Measurements from ENCODE around the gene CTAGE1. TPM values are rescaled to one million over a fixed set of nuclear protein-coding genes. Genes with fewer than 3 reads are reported as not detected.

Gene CTAGE1
- total RNA-seq, 1 experiment from 2014 or later = not detected

GRCh38 chr18:22412176-22412911, 5.4 kb downstream of the CTAGE1 start:
- Histone ChIP-seq H3K27me3 (ENCODE audit: low read length) (no peaks in the 10 kb centered on the region), H4K20me1 (ENCODE audit: insufficient read depth, low read depth, low read length) (no peaks in the 10 kb centered on the region), H3K79me2 (ENCODE audit: low read length) (no peaks in the 10 kb centered on the region), H3K4me1 (ENCODE audit: low read length) (no peaks in the 10 kb centered on the region), H3K36me3 (ENCODE audit: insufficient read depth, low read length) (no peaks in the 10 kb centered on the region), H3K9ac (ENCODE audit: low read length) (no peak overlapping the region), H2AFZ (ENCODE audit: low read length) (no peak overlapping the region), H3K4me2 (ENCODE audit: low read depth, low read length, poor library complexity, severe bottlenecking) (no peak overlapping the region), H3K4me3 (ENCODE audit: low read length) (no peak overlapping the region), H3K9me3 (ENCODE audit: low read length) (no peaks in the 10 kb centered on the region), H3K27ac (ENCODE audit: low read length) (no peak overlapping the region), H3K9me2 (replicated peaks; ENCODE audit: insufficient read depth, low read length) (no peaks in the 10 kb centered on the region)
- DNase-seq = no peak

- Histone ChIP-seq H4K20me1 (ENCODE audit: insufficient read depth, low read depth, low read length) (no peaks in the 10 kb centered on the region), H3K9ac (ENCODE audit: low read length) (no peak overlapping the region), H3K27me3 (ENCODE audit: low read length) (no peaks in the 10 kb centered on the region), H3K36me3 (ENCODE audit: insufficient read depth, low read length) (no peaks in the 10 kb centered on the region), H3K27ac (ENCODE audit: low read length) (no peak overlapping the region), H3K4me1 (ENCODE audit: low read length) (no peaks in the 10 kb centered on the region), H2AFZ (ENCODE audit: low read length) (no peak overlapping the region), H3K9me3 (ENCODE audit: low read length) (no peaks in the 10 kb centered on the region), H3K4me3 (ENCODE audit: low read length) (no peak overlapping the region), H3K4me2 (ENCODE audit: low read depth, low read length, poor library complexity, severe bottlenecking) (no peak overlapping the region), H3K9me2 (replicated peaks; ENCODE audit: insufficient read depth, low read length) (no peaks in the 10 kb centered on the region), H3K79me2 (ENCODE audit: low read length) (no peaks in the 10 kb centered on the region)
- no peak for DNase-seq
Measured at GRCh38 chr18:22411446-22411845, 6.3 kb downstream of the CTAGE1 start.

DNA sequence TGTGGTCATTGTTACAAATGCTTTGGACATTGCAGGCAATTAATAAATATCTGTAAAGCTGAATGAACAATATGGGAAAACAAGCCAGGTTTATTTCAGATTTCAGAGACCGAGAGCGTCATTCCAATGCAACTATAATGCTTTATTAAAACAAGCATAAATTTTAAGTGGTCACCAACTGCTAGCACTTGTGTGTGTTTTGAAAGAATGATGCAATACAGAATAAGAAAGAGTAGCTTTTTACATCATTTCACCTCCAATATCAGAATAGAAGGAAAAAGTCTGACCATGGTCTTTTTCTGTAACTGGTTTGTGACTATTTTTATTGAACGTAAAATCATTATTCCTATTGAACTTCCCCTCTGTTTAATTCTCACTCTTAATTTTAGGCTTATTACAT, 7.6 kb downstream of the CTAGE1 start:
- Histone ChIP-seq H3K27ac (ENCODE audit: low read length) (no peak overlapping the region), H2AFZ (ENCODE audit: low read length) (no peak overlapping the region), H3K4me1 (ENCODE audit: low read length) (no peaks in the 10 kb centered on the region), H3K79me2 (ENCODE audit: low read length) (no peaks in the 10 kb centered on the region), H3K9me3 (ENCODE audit: low read length) (no peaks in the 10 kb centered on the region), H3K9ac (ENCODE audit: low read length) (no peak overlapping the region), H3K4me3 (ENCODE audit: low read length) (no peak overlapping the region), H3K27me3 (ENCODE audit: low read length) (no peaks in the 10 kb centered on the region), H3K9me2 (replicated peaks; ENCODE audit: insufficient read depth, low read length) (no peaks in the 10 kb centered on the region), H3K4me2 (ENCODE audit: low read depth, low read length, poor library complexity, severe bottlenecking) (no peak overlapping the region), H3K36me3 (ENCODE audit: insufficient read depth, low read length) (no peaks in the 10 kb centered on the region), H4K20me1 (ENCODE audit: insufficient read depth, low read depth, low read length) (no peaks in the 10 kb centered on the region)
- no peak for DNase-seq

- H2AFZ ChIP-seq (ENCODE audit: low read length) = no peak overlapping the region
- no peaks in the 10 kb centered on the region for H3K9me2 ChIP-seq (replicated peaks; ENCODE audit: insufficient read depth, low read length)
- DNase-seq = no peak
- H3K9me3 ChIP-seq (ENCODE audit: low read length) = no peaks in the 10 kb centered on the region
- no peaks in the 10 kb centered on the region for H4K20me1 ChIP-seq (ENCODE audit: insufficient read depth, low read depth, low read length)
- H3K27ac ChIP-seq (ENCODE audit: low read length) = no peak overlapping the region
- no peak overlapping the region for H3K4me2 ChIP-seq (ENCODE audit: low read depth, low read length, poor library complexity, severe bottlenecking)
- H3K9ac ChIP-seq (ENCODE audit: low read length) = no peak overlapping the region
- H3K4me1 ChIP-seq (ENCODE audit: low read length) = no peaks in the 10 kb centered on the region
- H3K27me3 ChIP-seq (ENCODE audit: low read length) = no peaks in the 10 kb centered on the region
- no peaks in the 10 kb centered on the region for H3K36me3 ChIP-seq (ENCODE audit: insufficient read depth, low read length)
- no peak overlapping the region for H3K4me3 ChIP-seq (ENCODE audit: low read length)
- no peaks in the 10 kb centered on the region for H3K79me2 ChIP-seq (ENCODE audit: low read length)
Measured at GRCh38 chr18:22409445-22409844, 8.3 kb downstream of the CTAGE1 start.

- Histone ChIP-seq H3K27me3 (ENCODE audit: low read length) (no peaks in the 10 kb centered on the region), H3K4me1 (ENCODE audit: low read length) (no peaks in the 10 kb centered on the region), H2AFZ (ENCODE audit: low read length) (no peak overlapping the region), H3K4me2 (ENCODE audit: low read depth, low read length, poor library complexity, severe bottlenecking) (no peak overlapping the region), H3K4me3 (ENCODE audit: low read length) (no peak overlapping the region), H3K36me3 (ENCODE audit: insufficient read depth, low read length) (no peaks in the 10 kb centered on the region), H3K9me2 (replicated peaks; ENCODE audit: insufficient read depth, low read length) (no peaks in the 10 kb centered on the region), H3K79me2 (ENCODE audit: low read length) (no peaks in the 10 kb centered on the region), H3K9me3 (ENCODE audit: low read length) (no peaks in the 10 kb centered on the region), H4K20me1 (ENCODE audit: insufficient read depth, low read depth, low read length) (no peaks in the 10 kb centered on the region), H3K9ac (ENCODE audit: low read length) (no peak overlapping the region), H3K27ac (ENCODE audit: low read length) (no peak overlapping the region)
- peak; percentile 62 for DNase-seq
Measured at GRCh38 chr18:22408059-22408458, 9.7 kb downstream of the CTAGE1 start.

DNA sequence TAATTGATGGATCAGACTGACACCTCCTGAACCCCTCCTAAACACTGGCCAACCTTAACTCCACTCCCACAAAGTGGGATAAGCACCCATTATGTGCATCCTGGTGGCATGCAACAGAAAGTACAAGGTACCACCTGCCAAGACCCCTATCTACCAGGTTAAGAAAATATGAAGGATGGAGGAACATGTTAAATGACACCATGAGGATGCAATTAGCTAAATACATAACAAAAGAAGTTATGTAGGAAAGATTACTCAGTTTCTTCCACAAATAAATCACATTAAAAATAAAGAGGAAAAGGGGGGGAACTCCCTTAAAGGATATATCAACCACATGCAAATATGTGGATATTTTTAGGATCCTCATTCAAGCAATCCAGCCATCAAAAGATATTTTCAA, 12.6 kb downstream of the CTAGE1 start:
- no peak for DNase-seq
- Histone ChIP-seq H3K27me3 (ENCODE audit: low read length) (no peaks in the 10 kb centered on the region), H3K9me2 (replicated peaks; ENCODE audit: insufficient read depth, low read length) (no peaks in the 10 kb centered on the region), H3K9me3 (ENCODE audit: low read length) (no peaks in the 10 kb centered on the region), H3K79me2 (ENCODE audit: low read length) (no peaks in the 10 kb centered on the region), H3K4me3 (ENCODE audit: low read length) (no peak overlapping the region), H3K9ac (ENCODE audit: low read length) (no peak overlapping the region), H3K27ac (ENCODE audit: low read length) (no peak overlapping the region), H3K4me2 (ENCODE audit: low read depth, low read length, poor library complexity, severe bottlenecking) (no peak overlapping the region), H3K4me1 (ENCODE audit: low read length) (no peaks in the 10 kb centered on the region), H3K36me3 (ENCODE audit: insufficient read depth, low read length) (no peaks in the 10 kb centered on the region), H4K20me1 (ENCODE audit: insufficient read depth, low read depth, low read length) (no peaks in the 10 kb centered on the region), H2AFZ (ENCODE audit: low read length) (no peak overlapping the region)

DNA sequence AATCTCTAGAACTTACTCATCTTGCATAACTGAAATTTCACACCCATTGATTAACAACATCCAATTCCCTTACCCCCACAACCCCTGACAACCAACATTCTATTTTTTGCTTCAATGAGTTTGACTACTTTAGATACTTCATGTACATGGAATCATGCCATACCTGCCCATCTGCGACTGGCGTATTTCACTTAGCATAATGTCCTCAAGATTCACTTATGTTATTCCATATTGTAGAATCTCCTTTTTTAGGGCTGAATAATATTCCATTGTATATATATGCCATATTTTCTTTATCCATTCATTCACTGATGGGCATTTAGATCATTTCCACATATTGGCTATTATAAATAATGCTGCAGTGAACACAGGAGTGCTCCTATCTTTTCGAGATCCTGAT, 13.8 kb downstream of the CTAGE1 start:
- no peaks in the 10 kb centered on the region for H3K36me3 ChIP-seq (ENCODE audit: insufficient read depth, low read length)
- H3K9ac ChIP-seq (ENCODE audit: low read length) = no peak overlapping the region
- H2AFZ ChIP-seq (ENCODE audit: low read length) = no peak overlapping the region
- no peaks in the 10 kb centered on the region for H3K4me1 ChIP-seq (ENCODE audit: low read length)
- no peaks in the 10 kb centered on the region for H3K27me3 ChIP-seq (ENCODE audit: low read length)
- no peaks in the 10 kb centered on the region for H3K9me3 ChIP-seq (ENCODE audit: low read length)
- no peaks in the 10 kb centered on the region for H4K20me1 ChIP-seq (ENCODE audit: insufficient read depth, low read depth, low read length)
- H3K4me2 ChIP-seq (ENCODE audit: low read depth, low read length, poor library complexity, severe bottlenecking) = no peak overlapping the region
- no peaks in the 10 kb centered on the region for H3K79me2 ChIP-seq (ENCODE audit: low read length)
- DNase-seq = no peak
- H3K4me3 ChIP-seq (ENCODE audit: low read length) = no peak overlapping the region
- H3K27ac ChIP-seq (ENCODE audit: low read length) = no peak overlapping the region
- H3K9me2 ChIP-seq (replicated peaks; ENCODE audit: insufficient read depth, low read length) = no peaks in the 10 kb centered on the region

DNA sequence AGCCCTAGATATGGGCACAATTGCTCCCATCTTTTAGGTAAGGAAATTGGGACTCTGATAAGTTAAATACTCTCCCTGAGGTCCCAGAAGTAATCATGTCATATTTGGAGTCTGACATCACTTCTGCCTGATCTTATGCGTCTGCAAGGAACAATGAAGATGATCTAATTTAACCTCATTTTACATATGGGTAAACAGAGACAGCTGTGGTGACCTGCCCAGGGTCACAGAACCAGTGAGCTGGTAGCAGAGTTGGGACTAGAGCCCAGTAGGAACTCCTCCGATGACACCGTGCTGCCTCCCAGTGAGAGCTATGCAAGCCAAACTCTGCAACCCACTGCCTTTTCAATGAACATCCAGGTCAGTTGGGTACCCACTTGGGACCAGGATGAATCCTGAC, 17.8 kb downstream of the CTAGE1 start:
- DNase-seq = no peak
- H2AFZ ChIP-seq (ENCODE audit: low read length) = no peak overlapping the region
- H3K79me2 ChIP-seq (ENCODE audit: low read length) = no peaks in the 10 kb centered on the region
- H3K4me3 ChIP-seq (ENCODE audit: low read length) = no peak overlapping the region
- no peaks in the 10 kb centered on the region for H3K4me1 ChIP-seq (ENCODE audit: low read length)
- no peak overlapping the region for H3K4me2 ChIP-seq (ENCODE audit: low read depth, low read length, poor library complexity, severe bottlenecking)
- H3K36me3 ChIP-seq (ENCODE audit: insufficient read depth, low read length) = no peaks in the 10 kb centered on the region
- H4K20me1 ChIP-seq (ENCODE audit: insufficient read depth, low read depth, low read length) = no peaks in the 10 kb centered on the region
- H3K27me3 ChIP-seq (ENCODE audit: low read length) = no peaks in the 10 kb centered on the region
- H3K27ac ChIP-seq (ENCODE audit: low read length) = no peak overlapping the region
- H3K9me2 ChIP-seq (replicated peaks; ENCODE audit: insufficient read depth, low read length) = no peaks in the 10 kb centered on the region
- no peaks in the 10 kb centered on the region for H3K9me3 ChIP-seq (ENCODE audit: low read length)
- no peak overlapping the region for H3K9ac ChIP-seq (ENCODE audit: low read length)
